Smooth muscle cell (in vitro differentiated cells): Measurements from ENCODE around the gene UBA5. TPM values are rescaled to one million over a fixed set of nuclear protein-coding genes. Genes with fewer than 3 reads are reported as not detected.

Experiments used
- DNase-seq: peaks from one replicate; lab custom pipeline; 2025; ENCODE audit not compliant: unreplicated experiment; lab: John Stamatoyannopoulos, UW
- H2AFZ ChIP-seq: fragments of 200-600 bp; sonication (generic); 2 replicates; pipeline ENCODE4 v1.6.0; 2016; ENCODE audit warnings: antibody characterized with exemption, low read depth, mild to moderate bottlenecking
- H3F3A ChIP-seq: fragments of 200-600 bp; sonication (generic); 2 replicates; pipeline ENCODE4 v1.6.0; 2017; ENCODE audit warnings: antibody characterized with exemption, low read depth
- H3K27ac ChIP-seq: fragments of 200-600 bp; sonication (generic); 2 replicates; pipeline ENCODE4 v1.5.1; 2016; ENCODE audit warnings: low read depth, mild to moderate bottlenecking
- H3K27me3 ChIP-seq: fragments of 200-600 bp; sonication (generic); 2 replicates; pipeline ENCODE4 v1.6.1; 2016; ENCODE audit warnings: low read depth, mild to moderate bottlenecking
- H3K36me3 ChIP-seq: fragments of 200-600 bp; sonication (generic); 2 replicates; pipeline ENCODE4 v1.5.1; 2016; ENCODE audit warnings: low read depth
- H3K4me1 ChIP-seq: fragments of 200-600 bp; sonication (generic); 2 replicates; pipeline ENCODE4 v1.5.1; 2016; ENCODE audit warnings: low read depth
- H3K4me2 ChIP-seq: fragments of 200-600 bp; sonication (generic); 2 replicates; pipeline ENCODE4 v1.6.0; 2016; ENCODE audit warnings: mild to moderate bottlenecking
- H3K4me3 ChIP-seq: fragments of 200-600 bp; sonication (generic); 2 replicates; pipeline ENCODE4 v1.5.1; 2016; ENCODE audit warnings: mild to moderate bottlenecking
- H3K79me2 ChIP-seq: fragments of 200-600 bp; sonication (generic); 2 replicates; pipeline ENCODE4 v1.6.0; 2016; ENCODE audit warnings: low read depth, mild to moderate bottlenecking
- H3K9ac ChIP-seq: fragments of 200-600 bp; sonication (generic); 2 replicates; pipeline ENCODE4 v1.6.0; 2016; ENCODE audit warnings: low read depth
- H3K9me3 ChIP-seq: fragments of 200-600 bp; sonication (generic); replicated peaks from 2 replicates; pipeline ENCODE4 v1.5.1; 2016; ENCODE audit warnings: low read depth
- H4K20me1 ChIP-seq: fragments of 200-600 bp; sonication (generic); 2 replicates; pipeline ENCODE4 v1.6.0; 2016; ENCODE audit warnings: low read depth
- CTCF ChIP-seq: fragments of 200-600 bp; sonication (generic); IDR thresholded peaks from 2 replicates; pipeline ENCODE4 v1.5.1; 2017; ENCODE audit warnings: borderline replicate concordance, mild to moderate bottlenecking, antibody characterized with exemption; ENCODE audit not compliant: insufficient read depth, poor library complexity, severe bottlenecking
- WGBS: methylation state at CpG from one replicate; pipeline ENCODE4 v1.1.7; 2016; ENCODE audit warnings: low lambda C conversion rate; 5-methylcytosine and 5-hydroxymethylcytosine counted together
- polyA plus RNA-seq: library from polyadenylated mRNA; unstranded; fragments of >200 nt; fragmentation: Nextera tagmentation; extraction: Ambion mirVana; gene quantifications from 2 replicates; pipeline ENCODE4 v1.2.1, GENCODE V29; 2016
- total RNA-seq: library from RNA; depleted of rRNA; stranded (reverse); fragments of >200 nt; gene quantifications from 2 replicates; pipeline ENCODE4 v1.2.3, GENCODE V29; 2014

UBA5 gene
- total and polyA plus RNA-seq, 2 experiments from 2014 or later = 36.0 to 43.7 TPM

DNA sequence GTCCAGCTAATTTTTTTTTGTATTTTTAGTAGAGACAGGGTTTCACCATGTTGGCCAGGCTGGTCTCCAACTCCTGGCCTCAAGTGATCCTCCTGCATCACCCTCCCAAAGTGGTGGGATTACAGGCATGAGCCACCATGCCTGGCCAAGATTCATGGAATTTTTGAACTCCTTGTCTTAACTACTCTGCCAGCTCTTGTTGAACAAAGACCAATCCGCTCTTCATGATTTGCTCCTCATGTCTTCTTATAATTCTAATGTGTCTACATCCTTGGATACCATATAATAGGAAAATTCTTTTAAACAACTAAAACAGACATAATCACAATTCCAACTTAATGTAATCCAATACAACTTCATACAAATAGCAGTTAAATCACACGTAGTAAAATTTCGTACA, 21.3 kb downstream of the UBA5 start:
- no peak for DNase-seq
- H3K9me3 ChIP-seq = no peaks in the 10 kb centered on the region
- peaks cover 19% of the 10 kb centered on the region for H3F3A ChIP-seq
- WGBS = 97% methylated on average over 3 of the region's 3 CpGs
- no peaks in the 10 kb centered on the region for H3K27me3 ChIP-seq
- no peaks in the 10 kb centered on the region for H4K20me1 ChIP-seq
- H3K79me2 ChIP-seq = no peaks in the 10 kb centered on the region
- no peak overlapping the region for H2AFZ ChIP-seq
- no peak for TF ChIP-seq CTCF
- H3K4me3 ChIP-seq = no peak overlapping the region
- no peaks in the 10 kb centered on the region for H3K4me1 ChIP-seq
- no peak overlapping the region for H3K9ac ChIP-seq
- H3K4me2 ChIP-seq = no peak overlapping the region
- H3K27ac ChIP-seq = no peak overlapping the region
- peaks cover 30% of the 10 kb centered on the region for H3K36me3 ChIP-seq

GRCh38 chr3:132682201-132682600, 22.1 kb downstream of the UBA5 start:
- H3K4me1 ChIP-seq = no peaks in the 10 kb centered on the region
- H3K4me3 ChIP-seq = no peak overlapping the region
- H3K27me3 ChIP-seq = no peaks in the 10 kb centered on the region
- TF ChIP-seq CTCF = no peak
- no peaks in the 10 kb centered on the region for H4K20me1 ChIP-seq
- H3K79me2 ChIP-seq = no peaks in the 10 kb centered on the region
- no peak overlapping the region for H3K9ac ChIP-seq
- H3K4me2 ChIP-seq = no peak overlapping the region
- no peak overlapping the region for H3K27ac ChIP-seq
- peaks cover 13% of the 10 kb centered on the region for H3F3A ChIP-seq
- H3K9me3 ChIP-seq = no peaks in the 10 kb centered on the region
- H2AFZ ChIP-seq = no peak overlapping the region
- no peak for DNase-seq
- H3K36me3 ChIP-seq = peaks cover 31% of the 10 kb centered on the region

GRCh38 chr3:132690040-132690439, 29.9 kb downstream of the UBA5 start:
- H3K9me3 ChIP-seq = no peaks in the 10 kb centered on the region
- peaks cover 2% of the 10 kb centered on the region for H3F3A ChIP-seq
- no peaks in the 10 kb centered on the region for H4K20me1 ChIP-seq
- H3K4me3 ChIP-seq = no peak overlapping the region
- no peaks in the 10 kb centered on the region for H3K4me1 ChIP-seq
- no peak overlapping the region for H3K4me2 ChIP-seq
- TF ChIP-seq CTCF = no peak
- H3K79me2 ChIP-seq = no peaks in the 10 kb centered on the region
- 97% methylated on average over 4 of the region's 4 CpGs for WGBS
- no peak overlapping the region for H3K27ac ChIP-seq
- H2AFZ ChIP-seq = no peak overlapping the region
- no peak overlapping the region for H3K9ac ChIP-seq
- DNase-seq = no peak
- H3K36me3 ChIP-seq = peaks cover 51% of the 10 kb centered on the region
- no peaks in the 10 kb centered on the region for H3K27me3 ChIP-seq

DNA sequence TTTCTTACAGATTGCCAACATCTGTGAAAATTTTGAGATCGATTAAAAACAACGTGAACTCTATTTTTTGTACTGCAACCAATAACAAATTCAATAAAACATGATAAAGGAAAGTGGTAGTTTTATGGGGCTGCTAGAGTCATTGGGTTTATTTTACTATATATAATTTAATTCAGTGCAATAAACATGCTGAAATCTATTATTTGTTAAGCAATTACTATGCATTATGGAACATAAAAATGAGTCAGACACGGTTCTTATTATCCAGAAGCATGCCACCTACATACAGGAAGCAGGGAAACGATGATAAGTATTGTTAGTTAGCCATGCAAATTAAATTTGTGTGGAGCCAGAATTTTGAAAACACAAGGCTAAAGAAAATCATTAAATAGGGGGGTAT, 34.9 kb downstream of the UBA5 start:
- Histone ChIP-seq H3K36me3 (peaks cover 51% of the 10 kb centered on the region), H3K79me2 (no peaks in the 10 kb centered on the region), H3K4me2 (no peak overlapping the region), H3K27ac (no peak overlapping the region), H3K27me3 (no peaks in the 10 kb centered on the region), H2AFZ (no peak overlapping the region), H4K20me1 (no peaks in the 10 kb centered on the region), H3K4me3 (no peak overlapping the region), H3F3A (no peaks in the 10 kb centered on the region), H3K9me3 (no peaks in the 10 kb centered on the region), H3K4me1 (no peaks in the 10 kb centered on the region), H3K9ac (no peak overlapping the region)
- 95% methylated on average over 4 of the region's 4 CpGs for WGBS
- DNase-seq = no peak
- no peak for TF ChIP-seq CTCF
